Activated CD4-positive, alpha-beta T cell treated with anti-CD3 and anti-CD28 coated beads for 36 hours (primary cell): ENCODE measurements around the gene BOLA1. TPM values are rescaled to one million over a fixed set of nuclear protein-coding genes. Genes with fewer than 3 reads are reported as not detected.
A peak's percentile ranks its signal among the peaks of the same experiment; 100 is the strongest.
"Not testable (repeated sequence)": the region's sequence is repeated elsewhere in the genome, so short reads cannot be mapped to it uniquely, and the experiment has no call there.

Experiments used
- ATAC-seq: fragments of 200-7000 bp; cut with Tn5 transposase; one replicate; pipeline ENCODE4 v1.10.0; 2021; ENCODE audit warnings: mild to moderate bottlenecking, moderate library complexity
- CTCF ChIA-PET: fragments of 350-600 bp; sonication (Branson Sonifier 250); formaldehyde crosslinking; loops from one replicate; lab custom pipeline; 2021; ENCODE audit warnings: antibody characterized with exemption; lab: Charles Lee
- POLR2A ChIA-PET: fragments of 350-600 bp; sonication (Branson Sonifier 250); formaldehyde crosslinking; loops from one replicate; lab custom pipeline; 2021; ENCODE audit warnings: antibody characterized with exemption, inconsistent platforms; lab: Charles Lee
- DNase-seq: peaks from one replicate; pipeline ENCODE4 v3.0.0-alpha.2; 2020
- H3K27ac Mint-ChIP-seq: one replicate; pipeline ENCODE4 v1.8.0; 2021; ENCODE audit warnings: mixed read lengths
- H3K27me3 Mint-ChIP-seq: one replicate; pipeline ENCODE4 v1.8.0; 2021; ENCODE audit warnings: mixed read lengths
- H3K36me3 Mint-ChIP-seq: one replicate; pipeline ENCODE4 v1.8.0; 2021; ENCODE audit warnings: low read depth, mixed read lengths
- H3K4me1 Mint-ChIP-seq: one replicate; pipeline ENCODE4 v1.8.0; 2021; ENCODE audit warnings: mixed read lengths
- H3K4me3 Mint-ChIP-seq: one replicate; pipeline ENCODE4 v1.8.0; 2021; ENCODE audit warnings: mild to moderate bottlenecking, moderate library complexity, mixed read lengths
- H3K9me3 Mint-ChIP-seq: one replicate; pipeline ENCODE4 v1.8.0; 2021; ENCODE audit warnings: low read depth, mixed read lengths
- intact Hi-C, 2 experiments: fragments of 100-400 bp; cut with DNase I in 1 of 2; cut with micrococcal nuclease in 1 of 2; formaldehyde crosslinking; loops; one replicate each; pipeline versions ENCODE4 v1.14.2 to v1.15.1; 2022 to 2024; cut with DNase I, micrococcal nuclease
- total RNA-seq, 2 experiments: library from RNA; stranded (reverse); gene quantifications; one replicate each; pipeline ENCODE4 v1.2.3, GENCODE V29; 2021

BOLA1 gene
- total RNA-seq, 2 experiments from 2014 or later, result 24.1 to 30.0 TPM

DNA sequence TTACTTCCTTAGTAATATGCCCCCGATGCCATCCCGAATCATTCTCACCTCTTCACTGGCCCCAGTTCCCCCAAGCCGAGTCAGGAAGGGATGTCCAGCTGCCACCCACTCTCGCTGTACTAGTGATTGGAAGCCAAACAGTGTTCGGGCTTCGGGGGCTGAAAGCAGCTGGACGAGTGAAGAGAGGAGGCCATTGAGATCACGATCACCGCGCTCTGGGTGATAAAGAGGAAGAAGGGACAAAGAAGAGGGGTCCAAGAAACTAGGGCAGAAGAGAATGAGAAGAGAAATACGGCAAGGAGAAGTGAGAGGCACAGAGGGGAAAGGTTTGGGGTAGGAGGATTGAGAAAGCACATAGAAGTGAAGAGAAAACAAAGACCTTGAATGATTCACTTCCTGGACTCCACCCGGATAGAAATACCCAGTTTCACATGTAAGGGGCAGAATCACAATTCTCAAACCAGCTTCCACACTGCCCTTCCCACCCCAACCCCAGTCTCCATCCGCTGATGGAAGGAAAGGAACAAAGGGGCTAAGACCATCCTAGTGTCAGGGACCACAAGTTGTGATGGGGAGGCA lies 31.9 kb downstream of the BOLA1 start:
- Mint-ChIP-seq H3K27ac (peak overlapping the region; percentile 42), H3K36me3 (peaks cover 9% of the 10 kb centered on the region), H3K27me3 (peaks cover 3% of the 10 kb centered on the region), H3K4me3 (no peak overlapping the region), H3K4me1 (peaks cover 24% of the 10 kb centered on the region), H3K9me3 (no peaks in the 10 kb centered on the region)
- POLR2A ChIA-PET, result no interaction called here
- no peak for DNase-seq
- CTCF ChIA-PET, result interaction anchor here (0.9 to 4.0 kb wide), 2 partner anchors 30 to 143 kb away, joined by 3 to 12 read pairs; no protein-coding TSS in a partner anchor
- intact Hi-C loops, result no loop called here
- no peak for ATAC-seq

DNA sequence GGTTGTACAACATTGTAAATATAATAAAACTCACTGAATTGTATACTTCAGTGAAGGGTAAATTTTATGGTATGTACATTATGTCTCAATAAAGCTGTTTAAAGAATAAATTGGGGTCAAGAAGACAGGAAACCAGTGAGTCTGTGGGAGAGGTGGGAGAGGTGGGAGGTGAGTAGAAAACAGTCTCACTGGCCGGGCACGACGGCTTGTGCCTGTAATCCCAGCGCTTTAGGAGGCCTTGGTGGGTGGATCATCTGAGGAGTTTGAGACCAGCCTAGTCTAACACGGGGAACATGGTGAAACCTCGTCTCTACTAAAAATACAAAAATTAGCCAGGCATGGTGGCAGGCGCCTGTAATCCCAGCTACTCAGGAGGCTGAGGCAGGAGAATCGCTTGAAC lies 33.1 kb downstream of the BOLA1 start:
- Mint-ChIP-seq H3K27me3 (peaks cover 3% of the 10 kb centered on the region), H3K27ac (no peak overlapping the region), H3K36me3 (peaks cover 2% of the 10 kb centered on the region), H3K9me3 (no peaks in the 10 kb centered on the region), H3K4me3 (no peak overlapping the region), H3K4me1 (peaks cover 29% of the 10 kb centered on the region)
- DNase-seq (no peak), ATAC-seq (no peak)
- ChIA-PET POLR2A (no interaction called here), CTCF (interaction anchor here (0.7 to 1.1 kb wide), 2 partner anchors 30 to 136 kb away, joined by 3 read pairs; no protein-coding TSS in a partner anchor)
- intact Hi-C loops, result no loop called here

DNA sequence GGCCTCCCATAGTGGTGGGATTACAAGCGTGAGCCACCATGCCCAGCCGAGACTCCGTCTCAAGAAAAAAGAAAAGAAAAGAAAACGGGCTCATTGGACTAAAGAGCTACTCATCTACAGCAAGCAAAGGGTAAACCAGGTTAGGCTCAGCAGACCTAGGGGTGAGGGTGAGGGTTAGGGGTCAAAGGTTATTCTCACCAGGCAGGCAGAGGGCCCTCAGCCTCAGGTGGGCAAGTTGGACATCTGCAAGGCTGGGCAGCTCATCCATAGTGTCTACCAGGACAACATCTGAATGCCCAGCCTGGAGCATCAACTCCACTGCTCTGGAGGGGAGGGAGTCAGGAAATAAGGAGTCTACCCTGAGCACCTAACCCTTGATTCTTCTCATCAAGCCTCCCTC lies 33.8 kb downstream of the BOLA1 start:
- POLR2A ChIA-PET, result interaction anchor here (0.7 kb wide), 1 partner anchor 45 kb away, joined by 4 read pairs; a partner anchor contains a TSS
- intact Hi-C loops, result no loop called here
- Mint-ChIP-seq H3K4me3 (no peak overlapping the region), H3K9me3 (no peaks in the 10 kb centered on the region), H3K36me3 (no peaks in the 10 kb centered on the region), H3K4me1 (peaks cover 35% of the 10 kb centered on the region), H3K27ac (no peak overlapping the region), H3K27me3 (peaks cover 3% of the 10 kb centered on the region)
- DNase-seq (no peak), ATAC-seq (no peak)
- CTCF ChIA-PET, result interaction anchor here (0.6 to 1.1 kb wide), 2 partner anchors 46 to 135 kb away, joined by 3 read pairs; a partner anchor contains a TSS

DNA sequence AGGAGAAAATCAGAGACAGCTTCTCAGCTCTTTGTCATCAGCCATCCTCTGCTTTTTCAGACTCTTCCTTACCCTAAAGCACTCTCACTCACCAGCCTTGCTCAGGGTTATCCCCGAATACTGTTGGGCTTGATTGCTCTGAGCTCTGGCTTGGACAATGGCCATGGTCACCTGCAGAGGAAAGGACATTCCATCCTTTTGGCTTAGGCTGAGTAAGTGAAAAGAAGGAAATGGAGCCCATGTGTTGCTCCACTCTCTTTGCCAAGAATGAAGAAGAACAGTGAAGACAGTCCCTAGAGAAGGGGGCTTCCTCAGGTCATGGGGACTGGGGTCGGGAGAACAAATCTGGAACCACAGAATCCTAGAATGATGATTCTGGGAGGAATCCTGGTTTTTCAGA lies 35.0 kb downstream of the BOLA1 start:
- H3K4me3 Mint-ChIP-seq, result no peak overlapping the region
- intact Hi-C loops, result no loop called here
- POLR2A ChIA-PET, result no interaction called here
- no peaks in the 10 kb centered on the region for H3K36me3 Mint-ChIP-seq
- H3K27ac Mint-ChIP-seq, result no peak overlapping the region
- ATAC-seq, result no peak
- CTCF ChIA-PET, result no interaction called here
- H3K9me3 Mint-ChIP-seq, result no peaks in the 10 kb centered on the region
- no peak for DNase-seq
- H3K27me3 Mint-ChIP-seq, result peaks cover 3% of the 10 kb centered on the region
- peaks cover 34% of the 10 kb centered on the region for H3K4me1 Mint-ChIP-seq

DNA sequence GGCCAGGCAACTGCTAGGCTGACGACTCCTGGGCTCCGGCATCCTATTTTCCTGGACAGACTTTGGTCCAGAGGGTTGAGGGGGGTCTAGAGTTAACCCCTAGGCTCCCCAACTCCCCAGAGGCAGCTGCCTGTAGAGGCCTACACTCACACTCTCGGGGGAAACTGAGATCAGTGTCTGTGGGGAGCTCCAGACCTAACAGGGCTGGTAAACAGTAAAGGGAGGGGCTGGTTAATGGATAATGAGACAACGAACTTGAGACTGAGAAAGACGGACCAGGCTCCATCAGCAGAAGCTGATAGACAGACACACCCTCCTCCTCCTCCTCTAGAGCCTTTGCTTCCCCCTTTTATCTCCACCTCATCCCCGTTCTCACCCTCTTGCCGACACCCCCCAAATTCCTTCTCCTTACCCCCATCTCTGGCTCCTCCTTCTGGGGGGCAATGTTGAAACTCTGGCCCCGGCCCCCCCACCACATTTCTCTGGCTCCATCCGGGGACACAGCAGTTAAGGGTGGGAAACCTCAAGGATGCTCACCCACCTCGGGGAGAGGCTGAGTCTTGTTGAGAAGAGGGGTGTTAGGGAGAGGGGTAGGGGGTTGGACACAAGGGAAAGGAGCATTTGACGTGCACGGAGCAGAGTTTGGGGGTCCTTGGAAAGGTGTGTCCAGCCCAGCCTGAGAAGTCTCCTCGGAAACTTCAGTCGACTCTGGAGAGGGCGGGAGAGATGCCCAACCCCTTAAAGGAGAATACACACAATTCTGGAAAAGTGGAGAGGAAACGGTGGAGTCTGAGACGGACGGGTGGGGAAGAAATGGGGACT lies 37.0 kb downstream of the BOLA1 start, which contains the start of gene MTMR11:
MTMR11 (minus strand) TSS at position 710 of the 822 bp plus-strand sequence; CDS start at position 478, 232 bp downstream.
- POLR2A ChIA-PET, result no interaction called here
- intact Hi-C loops, result no loop called here
- H3K4me3 Mint-ChIP-seq, result no peak within 1 kb of the TSS
- H3K27me3 Mint-ChIP-seq, result peaks cover 2% of the 10 kb centered on the region
- DNase-seq (no peak), ATAC-seq (no peak)
- peaks cover 37% of the 10 kb centered on the region for H3K4me1 Mint-ChIP-seq
- no peaks in the 10 kb centered on the region for H3K36me3 Mint-ChIP-seq
- CTCF ChIA-PET, result interaction anchor here (0.6 kb wide), 2 partner anchors 175 to 405 kb away, joined by 3 to 4 read pairs; no protein-coding TSS in a partner anchor
- peak within 1 kb of the TSS; percentile 51 for H3K27ac Mint-ChIP-seq
- H3K9me3 Mint-ChIP-seq, result no peaks in the 10 kb centered on the region

DNA sequence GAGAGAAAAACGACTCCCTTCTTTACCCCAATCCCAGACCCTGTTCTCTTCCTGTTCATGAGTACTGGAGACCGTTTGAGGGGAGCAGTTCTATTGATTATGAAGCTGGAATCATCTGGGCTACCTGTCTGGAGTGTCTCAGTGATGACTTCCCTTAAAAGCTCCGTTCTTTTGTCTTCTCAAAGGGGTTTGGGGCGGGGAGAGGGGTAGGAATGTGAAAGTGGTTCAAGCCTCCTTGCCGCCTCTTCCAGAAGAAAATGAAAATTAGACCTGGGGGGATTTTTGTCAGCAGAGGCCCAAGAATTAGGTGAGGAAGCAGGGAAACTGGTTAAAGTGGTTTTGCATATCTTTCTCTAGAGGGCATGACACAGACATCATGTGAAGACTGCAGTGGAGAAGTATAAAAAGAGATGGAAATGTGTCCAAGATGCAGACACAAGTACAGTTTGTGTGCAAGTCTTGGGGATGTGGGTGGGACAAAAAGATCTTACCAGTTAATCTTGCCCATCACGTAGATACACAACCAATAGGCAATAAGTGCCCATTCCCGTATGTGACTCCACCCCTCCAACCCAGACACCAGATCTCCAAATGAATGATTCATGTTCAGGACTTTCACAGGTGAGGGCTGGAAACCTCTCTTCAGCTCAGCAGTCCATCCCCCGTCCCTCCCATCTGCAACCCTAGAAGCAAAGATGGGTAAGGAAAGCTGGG lies 37.8 kb downstream of the BOLA1 start:
- Mint-ChIP-seq H3K4me1 (peaks cover 33% of the 10 kb centered on the region), H3K36me3 (no peaks in the 10 kb centered on the region), H3K27me3 (no peaks in the 10 kb centered on the region), H3K9me3 (no peaks in the 10 kb centered on the region), H3K27ac (peak overlapping the region; percentile 51), H3K4me3 (no peak overlapping the region)
- ATAC-seq, result peak; percentile 8
- DNase-seq, result peak; percentile 23
- CTCF ChIA-PET, result interaction anchor here (1.2 kb wide), 1 partner anchor 25 kb away, joined by 3 read pairs; no protein-coding TSS in a partner anchor
- intact Hi-C loops, result loop anchor here in 1 of 2 experiments (1.0 kb wide), 1 partner anchor 9 kb away; no protein-coding TSS in a partner anchor
- POLR2A ChIA-PET, result interaction anchor here (1.7 kb wide), 1 partner anchor 9 kb away, joined by 8 read pairs; no protein-coding TSS in a partner anchor

DNA sequence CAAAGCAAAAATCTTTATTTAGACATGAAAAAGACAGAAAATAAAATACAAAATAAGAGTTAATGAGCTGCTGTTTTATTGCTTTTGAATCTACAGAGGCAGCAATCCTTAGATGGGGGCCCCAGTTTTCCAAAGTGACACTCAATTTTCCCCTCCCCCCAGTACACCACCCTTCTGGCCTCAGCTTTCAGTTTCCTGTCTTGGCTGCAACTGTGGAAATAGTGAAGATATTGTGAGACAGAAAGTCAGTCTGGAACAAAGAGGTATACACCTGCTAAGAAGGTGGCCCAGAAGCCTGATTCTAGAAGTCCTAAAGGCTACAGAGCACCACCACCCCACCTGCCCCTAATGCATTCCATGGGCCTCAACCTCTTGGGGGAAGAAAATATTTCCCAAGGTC lies 38.4 kb downstream of the BOLA1 start:
- CTCF ChIA-PET, result interaction anchor here (1.2 kb wide), 1 partner anchor 25 kb away, joined by 3 read pairs; no protein-coding TSS in a partner anchor

DNA sequence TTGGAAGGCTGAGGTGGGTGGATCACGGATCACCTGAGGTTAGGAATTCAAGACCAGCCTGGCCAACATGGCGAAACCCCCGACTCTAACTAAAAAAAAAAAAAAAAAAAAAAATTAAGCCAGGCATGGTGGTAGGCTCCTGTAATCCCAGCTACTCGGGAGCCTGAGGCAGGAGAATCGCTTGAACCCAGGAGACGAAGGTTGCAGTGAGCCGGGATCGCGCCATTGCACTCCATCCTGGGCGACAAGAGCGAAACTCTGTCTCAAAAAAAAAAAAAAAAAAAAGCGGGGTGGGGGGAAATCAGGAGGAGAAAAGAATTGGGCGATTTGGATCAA lies 39.3 kb downstream of the BOLA1 start:
- POLR2A ChIA-PET, result interaction anchor here (0.7 to 1.7 kb wide), 2 partner anchors 11 to 215 kb away, joined by 3 to 8 read pairs; no protein-coding TSS in a partner anchor
- intact Hi-C loops, result loop anchor here in 1 of 2 experiments (1.0 kb wide), 1 partner anchor 11 kb away; the partner anchor contains the start of gene SF3B4
- H3K27me3 Mint-ChIP-seq, H3K36me3 Mint-ChIP-seq, DNase-seq, ATAC-seq, H3K4me3 Mint-ChIP-seq, H3K9me3 Mint-ChIP-seq: not testable (repeated sequence)
- CTCF ChIA-PET, result interaction anchor here (0.8 kb wide), 1 partner anchor 50 kb away, joined by 4 read pairs; no protein-coding TSS in a partner anchor
- Mint-ChIP-seq H3K27ac (peak overlapping the region; percentile 82), H3K4me1 (peaks cover 33% of the 10 kb centered on the region)

More for the DNA sequence above, 38.4 kb downstream of the BOLA1 start:
- Mint-ChIP-seq H3K27me3 (no peaks in the 10 kb centered on the region), H3K27ac (peak overlapping the region; percentile 51), H3K36me3 (no peaks in the 10 kb centered on the region), H3K4me1 (peaks cover 33% of the 10 kb centered on the region), H3K9me3 (no peaks in the 10 kb centered on the region), H3K4me3 (no peak overlapping the region)
- POLR2A ChIA-PET, result interaction anchor here (1.7 kb wide), 1 partner anchor 10 kb away, joined by 8 read pairs; no protein-coding TSS in a partner anchor
- intact Hi-C loops, result loop anchor here in 1 of 2 experiments (1.0 kb wide), 1 partner anchor 9 kb away; no protein-coding TSS in a partner anchor
- peak; percentile 52 for ATAC-seq
- peak; percentile 49 for DNase-seq

DNA sequence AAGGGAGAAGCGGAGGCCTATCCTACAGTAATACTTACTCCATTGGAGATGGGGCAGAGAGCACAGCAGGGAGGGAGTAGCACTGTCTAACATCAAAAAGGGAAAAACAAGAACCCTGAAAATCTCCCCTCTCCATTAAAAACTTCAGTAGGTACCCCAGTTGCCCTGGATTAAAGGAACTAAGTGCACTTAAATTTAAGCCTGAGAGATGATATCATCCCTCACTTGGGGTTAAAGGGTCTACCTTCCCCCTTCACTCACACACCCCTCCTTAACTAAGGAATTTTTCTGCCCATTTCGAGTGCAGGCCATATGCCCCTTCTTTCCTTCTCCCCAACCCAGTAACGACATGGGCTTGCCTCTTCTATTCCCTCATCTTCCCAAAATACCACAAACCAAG lies 41.1 kb downstream of the BOLA1 start:
- intact Hi-C loops, result no loop called here
- ChIA-PET POLR2A (no interaction called here), CTCF (interaction anchor here (0.9 kb wide), 2 partner anchors 20 to 107 kb away, joined by 3 read pairs; no protein-coding TSS in a partner anchor)
- Mint-ChIP-seq H3K4me3 (no peak overlapping the region), H3K27me3 (no peaks in the 10 kb centered on the region), H3K36me3 (peaks cover 14% of the 10 kb centered on the region), H3K27ac (no peak overlapping the region), H3K9me3 (no peaks in the 10 kb centered on the region), H3K4me1 (peaks cover 33% of the 10 kb centered on the region)
- DNase-seq (no peak), ATAC-seq (no peak)

DNA sequence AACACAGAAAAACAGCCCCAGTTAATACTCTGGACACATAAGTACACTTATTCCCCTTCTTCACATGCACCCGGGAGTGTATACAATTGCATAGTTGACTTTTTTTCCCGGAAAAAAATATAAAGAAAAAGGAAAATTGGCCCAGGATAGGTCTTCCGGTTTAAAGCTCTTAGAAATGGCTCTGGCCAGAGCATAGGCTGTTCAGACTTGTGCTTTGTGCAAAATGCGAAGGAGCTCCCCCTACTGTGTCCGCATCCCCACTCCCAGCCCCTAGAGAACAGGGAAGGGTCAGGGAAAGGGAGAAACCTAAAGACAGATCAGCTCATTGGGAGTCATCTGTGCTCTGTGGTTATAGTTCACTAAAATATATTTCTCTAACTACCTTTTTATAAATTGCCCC lies 42.8 kb downstream of the BOLA1 start:
- H3K4me3 Mint-ChIP-seq, result no peak overlapping the region
- ATAC-seq (no peak), DNase-seq (no peak)
- intact Hi-C loops, result no loop called here
- H3K36me3 Mint-ChIP-seq, result peaks cover 19% of the 10 kb centered on the region
- POLR2A ChIA-PET, result no interaction called here
- H3K27ac Mint-ChIP-seq, result no peak overlapping the region
- H3K27me3 Mint-ChIP-seq, result no peaks in the 10 kb centered on the region
- no peaks in the 10 kb centered on the region for H3K9me3 Mint-ChIP-seq
- CTCF ChIA-PET, result interaction anchor here (0.6 to 1.6 kb wide), 2 partner anchors 20 to 52 kb away, joined by 4 to 5 read pairs; no protein-coding TSS in a partner anchor
- H3K4me1 Mint-ChIP-seq, result peaks cover 26% of the 10 kb centered on the region
